Neuronal stem cell (in vitro differentiated cells): ENCODE results near the gene IGSF3.
A peak's percentile ranks its signal among the peaks of the same experiment; 100 is the strongest.
"Not testable (repeated sequence)": the region's sequence is repeated elsewhere in the genome, so short reads cannot be mapped to it uniquely, and the experiment has no call there.

Source experiments
- DNase-seq: peaks from one replicate; pipeline ENCODE4 v3.0.0-alpha.2; 2013; ENCODE audit warnings: low spot score
- H2AFZ ChIP-seq: one replicate; pipeline ENCODE4 v1.6.1; 2013; ENCODE audit warnings: mild to moderate bottlenecking, low read length, inconsistent platforms
- H2AK5ac ChIP-seq: 2 replicates; pipeline ENCODE4 v1.6.1; 2013; ENCODE audit warnings: low read depth, mild to moderate bottlenecking, inconsistent platforms, low read length, moderate library complexity, mixed read lengths
- H2BK120ac ChIP-seq: 2 replicates; pipeline ENCODE4 v1.6.1; 2013; ENCODE audit warnings: low read depth, mild to moderate bottlenecking, inconsistent platforms, low read length, moderate library complexity, mixed read lengths
- H2BK12ac ChIP-seq: one replicate; pipeline ENCODE4 v1.6.1; 2013; ENCODE audit warnings: low read length, inconsistent platforms
- H2BK15ac ChIP-seq: 2 replicates; pipeline ENCODE4 v1.6.1; 2013; ENCODE audit warnings: mild to moderate bottlenecking, low read length, inconsistent platforms, mixed read lengths
- H2BK5ac ChIP-seq: one replicate; pipeline ENCODE4 v1.6.1; 2013; ENCODE audit warnings: inconsistent platforms, mild to moderate bottlenecking, low read length, moderate library complexity
- H3K14ac ChIP-seq: one replicate; pipeline ENCODE4 v1.6.1; 2013; ENCODE audit warnings: low read length, inconsistent platforms
- H3K18ac ChIP-seq: 2 replicates; pipeline ENCODE4 v1.6.1; 2013; ENCODE audit warnings: low read length, inconsistent platforms
- H3K23ac ChIP-seq: 2 replicates; pipeline ENCODE4 v1.6.1; 2013; ENCODE audit warnings: low read depth, mild to moderate bottlenecking, mixed read lengths, low read length, inconsistent platforms; ENCODE audit not compliant: poor library complexity
- H3K27ac ChIP-seq: replicated peaks from 3 replicates; pipeline ENCODE4 v1.5.1; 2013; ENCODE audit warnings: low read length, inconsistent platforms
- H3K27me3 ChIP-seq, 3 experiments: 2 replicates each; pipeline ENCODE4 v1.6.1; 2013; ENCODE audit warnings: low read length in 3 of 3, mild to moderate bottlenecking in 2 of 3, inconsistent platforms in 1 of 3, low read depth in 1 of 3, mixed read lengths in 1 of 3, moderate library complexity in 1 of 3; ENCODE audit not compliant: control insufficient read depth in 3 of 3, insufficient read depth in 3 of 3
- H3K36me3 ChIP-seq, 2 donors: replicated peaks in 1 of 2; 2 replicates each; pipeline ENCODE4 v1.6.1; 2013; ENCODE audit warnings: low read length in 2 of 2; ENCODE audit not compliant: control insufficient read depth in 2 of 2, insufficient read depth in 2 of 2
- H3K4ac ChIP-seq: 2 replicates; pipeline ENCODE4 v1.6.1; 2013; ENCODE audit warnings: inconsistent platforms, mild to moderate bottlenecking, low read length, moderate library complexity
- H3K4me1 ChIP-seq, 2 donors: 1 replicate in 1 of 2; 2 replicates in 1 of 2; pipeline ENCODE4 v1.6.1; 2013; ENCODE audit warnings: low read length in 2 of 2, low read depth in 1 of 2; ENCODE audit not compliant: control insufficient read depth in 2 of 2, insufficient read depth in 1 of 2
- H3K4me2 ChIP-seq: one replicate; pipeline ENCODE4 v1.6.1; 2013; ENCODE audit warnings: mild to moderate bottlenecking, low read length, inconsistent platforms; ENCODE audit not compliant: insufficient read depth, poor library complexity, severe bottlenecking
- H3K4me3 ChIP-seq, 2 donors: 2 replicates each; pipeline ENCODE4 v1.5.1; 2013; ENCODE audit warnings: low read length in 2 of 2, mild to moderate bottlenecking in 2 of 2, inconsistent platforms in 1 of 2, moderate library complexity in 1 of 2
- H3K79me1 ChIP-seq: one replicate; pipeline ENCODE4 v1.6.1; 2013; ENCODE audit warnings: low read depth, mild to moderate bottlenecking, inconsistent platforms, low read length, moderate library complexity
- H3K9ac ChIP-seq: one replicate; pipeline ENCODE4 v1.6.1; 2013; ENCODE audit warnings: mild to moderate bottlenecking, low read depth, low read length, inconsistent platforms; ENCODE audit not compliant: poor library complexity
- H3K9me3 ChIP-seq, 2 donors: replicated peaks in 1 of 2; 2 replicates each; pipeline versions ENCODE3 to v1.6.1; 2013; ENCODE audit warnings: low read length in 2 of 2, mild to moderate bottlenecking in 2 of 2, inconsistent platforms in 1 of 2, low read depth in 1 of 2, mixed read lengths in 1 of 2, moderate library complexity in 1 of 2; ENCODE audit not compliant: control insufficient read depth in 2 of 2, insufficient read depth in 1 of 2
- H4K8ac ChIP-seq: one replicate; pipeline ENCODE4 v1.6.1; 2013; ENCODE audit warnings: low read depth, mild to moderate bottlenecking, inconsistent platforms, low read length, moderate library complexity
- H4K91ac ChIP-seq: one replicate; pipeline ENCODE4 v1.6.1; 2013; ENCODE audit warnings: low read length, low read depth, mild to moderate bottlenecking, inconsistent platforms; ENCODE audit not compliant: poor library complexity
- WGBS, 2 donors: extraction: QIAGEN DNeasy Blood & Tissue Kit; methylation state at CpG; one replicate each; pipeline ENCODE4 v1.1.7; 2013; ENCODE audit warnings: missing lambda C conversion rate in 2 of 2, mixed read lengths in 1 of 2; ENCODE audit not compliant: insufficient read length in 2 of 2, insufficient replicate concordance in 1 of 2; ENCODE audit errors: extremely low coverage in 2 of 2; 5-methylcytosine and 5-hydroxymethylcytosine counted together

The IGSF3 gene

DNA sequence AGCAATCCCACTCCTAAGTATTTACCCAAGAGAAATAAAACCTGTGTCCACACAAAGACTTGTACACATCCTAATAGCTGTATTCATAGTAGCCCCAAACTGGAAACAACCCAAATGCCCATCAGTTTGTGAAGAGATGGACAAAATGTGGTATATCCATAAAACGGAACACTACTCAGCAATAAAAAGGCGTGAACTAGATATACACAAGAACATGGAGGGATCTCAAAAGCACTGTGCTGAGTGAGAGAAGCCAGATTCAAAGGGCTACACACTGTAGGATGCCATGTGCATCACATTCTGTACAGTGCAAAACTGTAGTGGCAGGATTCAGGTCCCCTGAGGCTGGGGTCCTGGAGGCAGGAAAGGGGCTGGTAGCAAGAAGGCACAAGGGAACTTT lies 22.5 kb downstream of the IGSF3 start:
- H3K9ac ChIP-seq, H3K4me3 ChIP-seq, H2BK15ac ChIP-seq, H2AK5ac ChIP-seq, H2BK12ac ChIP-seq, H3K14ac ChIP-seq, H4K91ac ChIP-seq, H3K27me3 ChIP-seq, H3K9me3 ChIP-seq, H2BK5ac ChIP-seq, H2BK120ac ChIP-seq, H3K4me2 ChIP-seq, DNase-seq, H3K18ac ChIP-seq, H3K23ac ChIP-seq, H3K27ac ChIP-seq, H2AFZ ChIP-seq, H3K79me1 ChIP-seq, H3K4ac ChIP-seq, H3K36me3 ChIP-seq, H4K8ac ChIP-seq: not testable (repeated sequence)
- peaks cover 20 to 25% of the 10 kb centered on the region in 2 donors for H3K4me1 ChIP-seq
- WGBS, 2 donors, result no CpG with 5 or more reads among the region's 2 CpGs

DNA sequence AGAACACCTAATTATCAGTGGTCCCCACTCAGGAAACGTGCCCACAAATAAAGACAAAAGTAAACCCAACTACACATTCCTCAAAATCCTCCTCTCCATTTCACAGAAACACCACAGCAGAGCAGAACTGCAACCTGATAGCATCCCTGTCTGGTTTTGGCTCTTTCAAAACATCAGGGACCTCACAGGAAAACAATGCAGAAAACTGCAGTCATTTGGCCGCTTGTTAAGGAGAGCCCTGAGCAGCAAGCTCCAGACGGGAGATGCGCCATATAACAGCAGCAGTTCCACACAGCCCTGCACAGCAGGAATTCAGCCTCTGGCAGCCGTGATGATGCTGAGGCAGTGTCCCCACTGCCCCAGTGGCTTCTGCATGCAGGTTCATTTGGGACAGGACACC lies 23.4 kb downstream of the IGSF3 start:
- WGBS, 2 donors, result no CpG with 5 or more reads among the region's 5 CpGs
- H3K18ac ChIP-seq, result peak overlapping the region; percentile 85
- H2AK5ac ChIP-seq, H2BK12ac ChIP-seq, H3K36me3 ChIP-seq, H3K4me2 ChIP-seq, H2BK15ac ChIP-seq, H3K4ac ChIP-seq, H3K9ac ChIP-seq, DNase-seq, H4K91ac ChIP-seq, H4K8ac ChIP-seq, H2BK120ac ChIP-seq, H2BK5ac ChIP-seq, H3K14ac ChIP-seq, H3K9me3 ChIP-seq, H3K79me1 ChIP-seq, H3K4me3 ChIP-seq, H3K27me3 ChIP-seq, H3K23ac ChIP-seq, H3K27ac ChIP-seq, H2AFZ ChIP-seq: not testable (repeated sequence)
- peaks cover 20 to 25% of the 10 kb centered on the region in 2 donors for H3K4me1 ChIP-seq

DNA sequence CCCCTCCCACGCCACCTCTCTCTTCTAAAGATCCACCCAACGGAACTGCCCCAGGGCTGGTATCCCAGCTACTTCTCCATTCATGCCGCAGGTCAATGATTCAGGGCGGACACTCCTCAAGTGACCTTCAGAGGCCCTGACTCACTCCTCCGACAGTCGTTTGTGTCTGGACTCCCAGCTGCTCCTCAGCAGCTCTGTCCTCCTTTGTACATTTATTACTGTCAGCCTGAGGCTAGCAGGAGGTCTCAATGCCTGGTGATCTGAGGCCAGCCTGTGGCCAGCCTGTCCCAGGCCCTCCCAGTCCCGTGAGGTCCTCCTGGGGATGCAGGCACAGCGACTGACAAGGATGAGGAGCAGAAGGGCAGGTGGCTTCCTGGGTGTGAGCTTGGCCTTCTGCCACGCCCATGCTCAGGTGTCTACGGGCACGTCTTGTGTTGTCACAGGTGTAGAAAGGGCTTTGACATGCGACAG lies 24.2 kb downstream of the IGSF3 start:
- H3K23ac ChIP-seq, H3K4me3 ChIP-seq, H4K8ac ChIP-seq, H3K4ac ChIP-seq, H2AFZ ChIP-seq, H4K91ac ChIP-seq, H3K4me2 ChIP-seq, H3K36me3 ChIP-seq, H3K27me3 ChIP-seq, H3K27ac ChIP-seq, H3K9me3 ChIP-seq, H2BK5ac ChIP-seq, H2BK120ac ChIP-seq, H3K14ac ChIP-seq, H2BK12ac ChIP-seq, H2BK15ac ChIP-seq, DNase-seq, H3K79me1 ChIP-seq: not testable (repeated sequence)
- Histone ChIP-seq H3K18ac (peak overlapping the region; percentile 64), H3K4me1 (peaks cover 20 to 25% of the 10 kb centered on the region in 2 donors), H3K9ac (peak overlapping the region; percentile 44), H2AK5ac (peak overlapping the region; percentile 81)
- no CpG with 5 or more reads among the region's 12 CpGs for WGBS, 2 donors

DNA sequence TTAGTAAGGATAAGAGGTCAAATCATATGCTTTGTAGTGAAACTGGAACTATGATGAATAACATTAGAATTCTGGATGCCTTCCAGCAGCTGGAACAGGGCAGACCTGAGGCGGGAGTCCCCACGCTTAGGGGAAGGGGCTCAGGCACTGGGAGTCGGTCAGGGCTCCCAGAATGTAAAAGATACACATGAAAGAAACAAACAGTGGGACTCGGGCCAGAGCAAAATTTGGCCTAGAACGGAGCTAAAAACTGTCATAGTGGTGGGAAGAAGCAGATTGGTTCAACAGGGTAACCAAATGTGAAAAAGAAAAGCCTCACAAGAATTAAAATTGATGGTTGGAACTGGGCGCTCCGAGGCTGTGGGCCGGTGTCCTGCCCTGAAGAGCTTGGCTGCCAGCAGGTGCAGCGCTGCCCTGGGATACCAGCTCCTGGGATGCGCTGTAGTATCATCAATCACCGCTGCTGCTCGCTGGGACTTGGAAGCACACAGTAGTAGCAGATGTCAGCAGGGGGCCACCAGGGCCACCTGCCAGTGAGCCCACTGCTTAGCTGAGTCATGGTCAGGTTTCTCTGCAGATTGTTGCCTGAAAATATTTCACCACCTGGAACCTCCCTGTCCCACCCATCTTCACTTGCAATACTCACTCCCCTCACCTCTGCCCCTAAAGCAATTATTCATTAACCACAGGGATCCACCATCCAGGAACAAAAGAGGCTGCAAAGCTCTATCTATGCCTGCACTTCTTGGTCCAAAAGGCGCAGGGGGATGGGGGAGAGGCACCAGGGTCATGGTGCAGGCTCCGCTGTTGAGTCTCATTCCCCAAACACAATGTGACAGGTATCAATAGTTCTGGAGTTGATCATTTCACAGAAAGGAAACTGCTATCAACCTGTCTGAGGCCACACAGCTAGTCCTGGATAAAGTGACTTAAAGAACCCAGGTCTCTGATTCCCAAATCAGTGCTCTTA lies 24.9 kb downstream of the IGSF3 start:
- H2AFZ ChIP-seq, H4K91ac ChIP-seq, H2AK5ac ChIP-seq, DNase-seq, H3K79me1 ChIP-seq, H3K14ac ChIP-seq, H3K9ac ChIP-seq, H3K36me3 ChIP-seq, H2BK5ac ChIP-seq, H2BK15ac ChIP-seq, H3K27me3 ChIP-seq, H2BK12ac ChIP-seq, H3K23ac ChIP-seq, H3K18ac ChIP-seq, H4K8ac ChIP-seq, H3K9me3 ChIP-seq, H3K4ac ChIP-seq, H2BK120ac ChIP-seq, H3K27ac ChIP-seq, H3K4me2 ChIP-seq, H3K4me3 ChIP-seq: not testable (repeated sequence)
- H3K4me1 ChIP-seq, result peaks cover 25% of the 10 kb centered on the region in 2 donors
- WGBS, 2 donors, result no CpG with 5 or more reads among the region's 14 CpGs
